IPS-18a (cell line): ENCODE measurements around the gene WNT9A.

ENCODE experiments used
- H3K27ac ChIP-seq: one replicate; pipeline ENCODE4 v1.5.1; 2013; ENCODE audit warnings: low read length
- H3K27me3 ChIP-seq: one replicate; pipeline ENCODE4 v1.6.1; 2013; ENCODE audit warnings: mild to moderate bottlenecking, low read length; ENCODE audit not compliant: control insufficient read depth, insufficient read depth
- H3K36me3 ChIP-seq: one replicate; pipeline ENCODE4 v1.6.1; 2013; ENCODE audit warnings: low read depth, low read length; ENCODE audit not compliant: control insufficient read depth
- H3K4me1 ChIP-seq: one replicate; pipeline ENCODE4 v1.6.1; 2013; ENCODE audit warnings: low read depth, low read length; ENCODE audit not compliant: control insufficient read depth
- H3K4me3 ChIP-seq: one replicate; pipeline ENCODE4 v1.5.1; 2013; ENCODE audit warnings: low read length
- H3K9ac ChIP-seq: one replicate; pipeline ENCODE4 v1.6.1; 2013; ENCODE audit warnings: mild to moderate bottlenecking, low read length, moderate library complexity
- H3K9me3 ChIP-seq: one replicate; pipeline ENCODE4 v1.6.1; 2013; ENCODE audit warnings: low read depth, low read length; ENCODE audit not compliant: control insufficient read depth

Gene WNT9A

DNA sequence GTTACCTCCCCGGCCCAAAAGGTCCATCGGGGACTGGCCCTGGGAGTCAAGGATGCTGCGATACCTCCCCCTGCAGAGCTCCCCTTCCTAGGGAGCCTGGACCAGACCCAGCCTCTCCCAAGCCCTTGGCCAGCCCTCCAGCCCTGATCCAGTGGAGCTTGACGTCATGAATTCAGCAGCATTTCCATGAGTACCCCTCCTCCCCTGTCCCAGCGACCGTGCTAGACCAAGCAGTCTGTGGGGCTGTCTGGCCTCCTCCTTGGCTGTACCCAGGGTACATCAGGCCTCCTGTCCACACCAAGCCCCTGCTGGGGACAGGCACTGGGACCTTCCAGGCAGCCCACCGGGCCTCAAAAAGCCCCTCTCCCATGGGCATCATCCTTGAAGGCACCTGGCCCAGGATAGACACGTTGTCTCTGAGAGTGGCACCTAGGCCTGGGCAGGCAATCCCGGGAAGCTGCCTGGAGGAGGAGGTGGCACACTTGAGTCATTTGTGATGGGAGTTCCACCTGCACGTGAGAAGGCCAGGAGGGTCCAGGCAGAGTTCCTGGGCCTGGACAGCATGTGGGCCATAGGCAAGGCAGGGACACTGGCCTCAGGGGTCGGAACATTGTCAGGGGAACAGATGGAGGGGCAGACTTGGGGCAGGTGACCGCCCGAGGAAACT, 46.4 kb downstream of the WNT9A start:
- Histone ChIP-seq H3K27ac (no peak overlapping the region), H3K4me3 (no peak overlapping the region), H3K27me3 (no peaks in the 10 kb centered on the region), H3K36me3 (no peaks in the 10 kb centered on the region), H3K4me1 (no peaks in the 10 kb centered on the region), H3K9me3 (no peaks in the 10 kb centered on the region), H3K9ac (no peak overlapping the region)

DNA sequence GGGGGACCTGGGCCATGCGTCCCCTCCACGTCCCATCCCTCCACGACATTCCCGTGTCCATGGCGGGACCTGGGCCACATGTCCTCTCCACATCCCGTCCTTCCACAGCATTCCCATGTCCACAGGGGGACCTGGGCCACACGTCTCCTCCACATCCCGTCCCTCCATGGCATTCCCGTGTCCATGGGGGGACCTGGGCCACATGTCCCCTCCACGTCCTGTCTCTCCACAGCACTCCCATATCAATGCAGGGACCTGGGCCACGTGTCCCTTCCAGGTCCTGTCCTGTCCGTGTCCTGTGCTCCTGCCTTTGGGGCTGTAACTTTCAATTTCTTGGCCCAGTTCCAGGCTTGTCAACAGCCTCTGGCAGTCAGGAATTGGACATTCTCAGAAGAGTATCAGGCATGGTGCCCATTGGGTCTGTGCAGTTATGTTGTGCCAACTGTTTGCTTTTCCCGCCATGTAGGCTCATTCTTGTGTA, 47.1 kb downstream of the WNT9A start:
- H3K27me3 ChIP-seq: no peaks in the 10 kb centered on the region
- H3K4me1 ChIP-seq: no peaks in the 10 kb centered on the region
- H3K27ac ChIP-seq: no peak overlapping the region
- no peaks in the 10 kb centered on the region for H3K36me3 ChIP-seq
- no peak overlapping the region for H3K4me3 ChIP-seq
- H3K9ac ChIP-seq: no peak overlapping the region
- no peaks in the 10 kb centered on the region for H3K9me3 ChIP-seq

GRCh38 chr1:227899820-227900449, 47.8 kb downstream of the WNT9A start:
- no peaks in the 10 kb centered on the region for H3K36me3 ChIP-seq
- H3K9me3 ChIP-seq: no peaks in the 10 kb centered on the region
- H3K9ac ChIP-seq: no peak overlapping the region
- no peak overlapping the region for H3K4me3 ChIP-seq
- H3K27me3 ChIP-seq: no peaks in the 10 kb centered on the region
- H3K4me1 ChIP-seq: no peaks in the 10 kb centered on the region
- H3K27ac ChIP-seq: no peak overlapping the region

GRCh38 chr1:227899141-227899819, 48.5 kb downstream of the WNT9A start:
- no peaks in the 10 kb centered on the region for H3K4me1 ChIP-seq
- no peak overlapping the region for H3K9ac ChIP-seq
- no peak overlapping the region for H3K4me3 ChIP-seq
- H3K36me3 ChIP-seq: no peaks in the 10 kb centered on the region
- H3K27me3 ChIP-seq: no peaks in the 10 kb centered on the region
- H3K9me3 ChIP-seq: no peaks in the 10 kb centered on the region
- no peak overlapping the region for H3K27ac ChIP-seq

DNA sequence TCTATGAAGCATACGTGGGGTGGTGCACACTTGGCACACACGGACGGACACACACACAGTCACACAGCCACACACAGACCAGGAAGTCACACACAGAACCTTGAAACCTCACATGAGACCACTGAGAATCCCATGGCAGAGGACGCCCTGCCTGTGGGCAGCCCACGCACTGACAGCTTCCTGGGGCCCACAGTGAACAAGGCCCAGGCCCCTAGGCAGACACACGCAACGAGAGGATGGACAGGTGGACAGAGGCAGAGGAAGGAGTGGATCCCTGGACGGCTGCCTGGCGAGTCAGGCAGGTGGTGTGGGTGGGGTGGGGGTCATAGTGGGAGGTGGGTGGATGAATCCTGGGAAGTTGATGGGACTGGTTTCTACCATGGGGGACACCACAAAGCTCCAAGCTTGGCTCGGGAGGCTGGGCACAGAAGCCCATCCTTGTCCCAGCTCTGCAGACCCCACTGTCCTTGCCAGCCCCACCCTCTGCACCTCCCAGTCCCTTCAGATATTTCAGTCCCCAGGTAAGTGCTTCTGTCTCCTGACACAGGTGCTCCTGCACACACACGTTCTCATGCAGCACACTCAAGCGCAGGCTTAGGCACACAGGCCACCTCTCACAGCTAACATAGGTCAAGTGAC, 49.1 kb downstream of the WNT9A start:
- H3K9me3 ChIP-seq: no peaks in the 10 kb centered on the region
- H3K36me3 ChIP-seq: no peaks in the 10 kb centered on the region
- no peaks in the 10 kb centered on the region for H3K27me3 ChIP-seq
- H3K4me1 ChIP-seq: no peaks in the 10 kb centered on the region
- H3K27ac ChIP-seq: no peak overlapping the region
- H3K9ac ChIP-seq: no peak overlapping the region
- no peak overlapping the region for H3K4me3 ChIP-seq

- no peak overlapping the region for H3K27ac ChIP-seq
- H3K27me3 ChIP-seq: no peaks in the 10 kb centered on the region
- H3K36me3 ChIP-seq: no peaks in the 10 kb centered on the region
- H3K9ac ChIP-seq: no peak overlapping the region
- no peak overlapping the region for H3K4me3 ChIP-seq
- H3K9me3 ChIP-seq: no peaks in the 10 kb centered on the region
- no peaks in the 10 kb centered on the region for H3K4me1 ChIP-seq
Observed at GRCh38 chr1:227897704-227898438, 49.9 kb downstream of the WNT9A start.

DNA sequence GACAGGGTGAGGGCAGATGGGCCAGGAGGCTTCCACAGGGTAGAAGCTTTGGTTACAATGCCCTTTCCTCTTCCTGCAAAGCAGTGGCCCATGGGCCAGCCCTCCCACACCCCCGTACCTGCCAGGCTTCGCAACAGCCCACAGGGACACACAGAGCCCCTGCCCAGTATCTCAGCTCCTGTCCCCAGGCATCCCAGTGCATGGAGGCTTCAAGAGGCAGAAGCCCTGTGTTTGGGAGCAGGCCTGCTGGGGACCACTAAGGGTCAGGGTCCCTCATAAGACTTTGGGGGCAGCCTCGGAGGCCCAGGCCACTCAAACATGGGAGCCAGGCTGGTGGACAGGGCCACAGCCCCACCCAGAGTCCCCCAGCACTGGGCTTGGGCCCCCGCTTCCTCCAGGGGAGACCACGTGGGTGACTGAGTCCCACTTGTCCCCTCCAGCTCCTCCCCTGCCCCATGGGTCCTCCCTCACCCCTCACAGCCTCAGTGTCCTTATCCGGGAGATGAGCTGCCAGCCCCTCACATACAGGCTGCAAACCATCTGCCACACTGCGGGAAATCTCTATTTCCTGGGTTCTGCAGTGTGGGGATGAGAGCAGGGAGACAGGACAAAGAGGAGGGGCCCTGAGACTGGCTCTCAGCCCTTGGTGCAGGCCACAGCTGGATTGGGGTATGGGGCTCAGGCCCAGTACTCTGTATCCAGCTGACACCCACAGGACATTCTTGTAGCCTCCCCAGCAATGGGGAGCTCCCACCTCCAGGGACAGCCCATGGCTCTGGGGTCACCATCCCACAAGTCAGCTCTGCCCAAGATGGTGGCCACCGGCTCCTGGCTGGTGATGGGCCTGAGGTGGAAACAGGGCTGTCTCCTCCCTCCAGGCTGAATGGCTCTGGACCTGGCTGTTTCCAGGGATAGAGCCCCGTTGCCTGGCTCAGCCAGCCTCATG, 50.7 kb downstream of the WNT9A start:
- Histone ChIP-seq H3K4me1 (no peaks in the 10 kb centered on the region), H3K9me3 (no peaks in the 10 kb centered on the region), H3K9ac (no peak overlapping the region), H3K36me3 (no peaks in the 10 kb centered on the region), H3K27ac (no peak overlapping the region), H3K27me3 (no peaks in the 10 kb centered on the region), H3K4me3 (no peak overlapping the region)

DNA sequence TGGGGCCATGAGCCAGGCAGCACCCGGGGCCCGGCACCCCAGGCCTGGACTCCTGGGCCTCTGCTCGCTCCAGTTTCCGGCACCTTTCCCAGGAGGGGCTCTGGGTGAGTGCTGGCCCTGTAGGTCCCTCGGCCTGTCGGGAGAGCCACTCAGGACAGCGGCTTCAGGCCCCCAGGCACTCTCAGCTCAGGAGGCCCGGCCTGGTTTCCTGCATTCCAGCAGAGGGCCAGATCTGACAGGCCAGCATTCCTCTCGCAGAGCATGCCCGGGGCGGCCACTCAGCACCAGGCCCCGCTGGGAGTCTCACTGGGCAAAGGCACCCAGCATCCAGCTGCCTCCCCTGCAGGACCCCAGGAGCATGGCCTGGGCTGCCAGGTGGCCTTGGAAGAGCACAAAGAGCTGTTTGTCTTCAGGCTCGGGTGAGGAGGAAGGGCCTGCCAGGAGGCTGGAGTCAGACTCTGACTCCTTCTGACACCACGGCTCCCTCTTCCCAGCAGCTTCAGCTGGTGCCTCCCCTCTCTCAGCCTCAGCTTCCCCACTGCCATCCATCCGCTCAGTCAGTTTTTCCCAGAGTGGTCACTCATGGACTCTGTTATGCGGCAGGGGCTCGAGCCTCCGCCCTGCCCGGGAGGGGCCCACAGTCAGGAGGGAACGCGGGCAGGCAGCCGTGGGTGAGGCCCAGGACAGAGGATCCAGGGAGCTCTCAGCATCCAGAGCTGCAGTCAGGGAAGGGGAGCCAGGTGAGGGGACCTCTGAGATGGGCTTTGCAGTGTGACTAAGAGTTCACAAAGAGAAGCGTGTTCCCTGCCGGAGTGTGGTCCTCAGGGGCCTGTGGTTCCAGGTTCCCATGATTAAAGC, 51.7 kb downstream of the WNT9A start:
- Histone ChIP-seq H3K27ac (no peak overlapping the region), H3K9me3 (no peaks in the 10 kb centered on the region), H3K27me3 (no peaks in the 10 kb centered on the region), H3K4me1 (no peaks in the 10 kb centered on the region), H3K9ac (no peak overlapping the region), H3K36me3 (no peaks in the 10 kb centered on the region), H3K4me3 (no peak overlapping the region)

DNA sequence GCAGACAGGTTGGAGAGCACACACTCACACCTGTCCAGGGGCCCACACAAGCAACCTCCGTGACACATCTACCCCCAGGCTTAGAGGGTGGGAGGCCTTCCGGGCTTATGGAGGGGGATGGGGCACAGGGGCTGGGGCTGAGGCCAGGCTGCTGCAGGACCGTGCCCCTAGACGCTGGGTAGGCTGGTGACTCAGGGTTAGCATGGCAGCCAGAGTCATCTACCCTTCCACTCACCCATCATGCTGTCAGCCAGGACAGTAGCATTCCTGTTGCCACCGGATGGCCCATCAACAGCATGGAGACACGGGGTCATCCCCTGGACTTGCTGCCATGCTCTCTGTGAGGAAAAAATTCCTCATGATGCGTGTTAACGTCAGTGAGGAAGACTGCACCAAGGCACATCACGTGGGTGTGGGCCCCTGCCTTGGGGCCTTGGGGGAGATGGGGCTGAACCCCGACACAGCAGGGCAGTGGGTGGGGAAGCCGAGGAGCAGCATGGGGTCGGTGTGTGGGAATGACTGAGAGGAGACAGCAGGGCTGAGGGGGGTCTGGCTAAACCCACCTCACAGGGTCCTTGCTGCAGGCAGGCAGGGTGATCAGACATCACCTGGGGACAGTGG, 52.8 kb downstream of the WNT9A start:
- no peak overlapping the region for H3K27ac ChIP-seq
- no peak overlapping the region for H3K9ac ChIP-seq
- H3K4me3 ChIP-seq: no peak overlapping the region
- H3K4me1 ChIP-seq: no peaks in the 10 kb centered on the region
- no peaks in the 10 kb centered on the region for H3K27me3 ChIP-seq
- H3K36me3 ChIP-seq: no peaks in the 10 kb centered on the region
- no peaks in the 10 kb centered on the region for H3K9me3 ChIP-seq
